Activated gamma-delta T cell treated with anti-CD3 and anti-CD28 coated beads, Interleukin-2, amount 50 U/mL, for 16 hours (primary cell): ENCODE data around the gene NR6A1.

Experiments
- DNase-seq: peaks from one replicate; pipeline ENCODE4 v3.0.0-alpha.2; 2020; ENCODE audit warnings: low read depth

NR6A1 gene

GRCh38 chr9:124771021-124771866 lies at the start of gene NR6A1:
TSS of gene NR6A1 (minus strand) at chr9:124771311.
- peak; percentile 87 for DNase-seq

GRCh38 chr9:124818431-124819281 lies 47.5 kb upstream of the NR6A1 start:
- no peak for DNase-seq

GRCh38 chr9:124815601-124816000 lies 44.5 kb upstream of the NR6A1 start:
- DNase-seq, result no peak

GRCh38 chr9:124814164-124814535 lies 43.0 kb upstream of the NR6A1 start:
- DNase-seq, result no peak

- no peak for DNase-seq
Measured at GRCh38 chr9:124813501-124814163, 42.5 kb upstream of the NR6A1 start.

DNA sequence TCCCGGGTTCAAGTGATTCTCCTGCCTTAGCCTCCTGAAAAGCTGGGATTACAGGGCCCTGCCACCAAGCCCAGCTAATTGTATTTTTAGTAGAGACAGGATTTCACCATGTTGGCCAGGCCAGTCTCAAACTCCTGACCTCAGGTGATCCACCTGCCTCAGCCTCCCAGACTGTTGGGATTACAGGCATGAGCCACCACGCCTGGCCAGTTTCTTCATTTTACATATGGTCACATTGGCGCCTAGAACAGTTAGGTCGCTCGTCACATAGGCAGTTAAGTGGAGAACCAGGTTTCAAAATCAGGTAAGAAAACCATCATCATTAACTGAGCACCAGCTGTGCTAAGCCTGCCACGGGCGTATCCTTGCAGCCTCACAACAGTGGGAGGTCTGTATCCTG lies 41.9 kb upstream of the NR6A1 start:
- DNase-seq, result no peak

GRCh38 chr9:124812441-124812876 lies 41.3 kb upstream of the NR6A1 start:
- no peak for DNase-seq

GRCh38 chr9:124810663-124811355 lies 39.7 kb upstream of the NR6A1 start:
- DNase-seq, result no peak

DNA sequence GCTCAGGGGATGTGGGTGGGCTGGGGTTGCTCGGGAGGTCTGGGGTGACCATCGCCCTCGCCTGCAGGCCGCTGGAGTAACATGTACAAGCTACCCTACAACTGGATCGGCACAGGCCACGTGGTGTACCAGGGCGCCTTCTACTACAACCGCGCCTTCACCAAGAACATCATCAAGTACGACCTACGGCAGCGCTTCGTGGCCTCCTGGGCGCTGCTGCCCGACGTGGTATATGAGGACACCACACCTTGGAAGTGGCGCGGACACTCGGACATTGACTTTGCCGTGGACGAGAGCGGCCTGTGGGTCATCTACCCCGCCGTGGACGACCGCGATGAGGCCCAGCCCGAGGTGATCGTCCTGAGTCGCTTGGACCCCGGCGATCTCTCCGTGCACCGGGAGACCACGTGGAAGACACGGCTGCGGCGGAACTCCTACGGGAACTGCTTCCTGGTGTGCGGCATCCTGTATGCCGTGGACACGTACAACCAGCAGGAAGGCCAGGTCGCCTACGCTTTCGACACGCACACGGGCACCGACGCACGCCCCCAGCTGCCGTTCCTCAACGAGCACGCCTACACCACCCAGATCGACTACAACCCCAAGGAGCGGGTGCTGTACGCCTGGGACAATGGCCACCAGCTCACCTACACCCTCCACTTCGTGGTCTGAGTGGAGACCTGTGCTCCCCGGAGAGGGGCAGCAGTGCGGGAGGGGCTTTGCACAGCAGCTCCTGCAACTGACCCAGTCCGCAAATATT lies 38.8 kb upstream of the NR6A1 start:
- no peak for DNase-seq

DNA sequence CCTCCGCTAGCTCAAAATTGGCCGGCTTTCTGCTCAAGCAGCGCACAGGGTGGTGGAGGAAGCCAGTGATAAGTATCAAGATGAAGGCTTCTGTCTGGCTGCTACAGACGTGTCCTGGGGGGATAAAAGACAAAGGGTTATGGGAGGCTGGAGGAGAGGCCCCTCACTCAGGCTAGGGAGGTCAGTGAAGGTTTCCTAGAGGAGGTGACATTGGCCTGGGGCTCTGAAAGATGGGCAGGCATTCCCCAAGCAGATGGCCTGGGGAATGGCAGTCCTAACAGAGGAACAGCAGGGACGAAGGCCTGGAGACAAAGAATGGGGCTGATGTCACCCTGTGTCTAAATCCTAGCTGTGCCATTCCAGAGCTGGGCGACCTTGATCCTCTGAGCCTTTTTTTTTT lies 38.1 kb upstream of the NR6A1 start:
- no peak for DNase-seq

GRCh38 chr9:124808246-124808956 lies 37.3 kb upstream of the NR6A1 start:
- no peak for DNase-seq

- DNase-seq, result no peak
Measured at GRCh38 chr9:124805186-124805585, 34.1 kb upstream of the NR6A1 start.

DNA sequence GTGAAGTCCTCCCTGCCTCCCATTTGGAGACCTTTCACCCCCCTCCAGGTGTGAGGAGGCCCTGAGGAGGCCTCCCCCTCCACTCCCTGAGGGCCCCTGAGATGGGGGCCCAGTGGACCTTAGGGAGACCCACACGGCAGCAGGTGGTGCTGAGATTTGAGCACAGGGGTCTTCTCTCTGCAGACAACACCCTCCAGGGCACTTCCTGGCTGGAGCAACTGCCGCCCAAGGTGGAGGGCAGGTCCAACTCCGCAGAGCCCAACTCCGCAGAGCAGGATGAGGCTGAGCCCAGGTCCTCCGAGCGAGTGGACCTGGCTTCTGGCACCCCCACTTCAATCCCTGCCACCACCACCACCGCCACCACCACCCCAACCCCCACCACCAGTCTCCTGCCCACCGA lies 32.8 kb upstream of the NR6A1 start:
- no peak for DNase-seq

GRCh38 chr9:124802426-124802825 lies 31.3 kb upstream of the NR6A1 start:
- DNase-seq, result no peak

DNA sequence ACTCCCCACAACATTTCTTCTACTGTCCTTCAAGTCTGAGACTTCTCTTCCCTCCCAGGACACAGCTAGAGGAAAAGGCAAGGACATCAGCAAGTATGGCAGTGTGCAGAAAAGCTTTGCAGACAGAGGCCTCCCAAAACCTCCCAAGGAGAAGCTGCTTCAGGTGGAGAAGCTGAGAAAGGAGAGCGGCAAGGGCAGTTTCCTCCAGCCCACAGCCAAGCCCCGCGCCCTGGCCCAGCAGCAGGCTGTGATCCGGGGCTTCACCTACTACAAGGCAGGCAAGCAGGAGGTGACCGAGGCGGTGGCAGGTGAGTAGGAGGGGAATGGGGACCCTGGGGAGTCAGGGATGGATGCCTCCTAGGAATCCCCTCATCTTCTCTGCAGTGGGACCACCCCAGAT lies 30.2 kb upstream of the NR6A1 start:
- no peak for DNase-seq

GRCh38 chr9:124800306-124801259 lies 29.5 kb upstream of the NR6A1 start:
- no peak for DNase-seq

- DNase-seq, result no peak
Measured at GRCh38 chr9:124799274-124800006, 28.3 kb upstream of the NR6A1 start.

DNA sequence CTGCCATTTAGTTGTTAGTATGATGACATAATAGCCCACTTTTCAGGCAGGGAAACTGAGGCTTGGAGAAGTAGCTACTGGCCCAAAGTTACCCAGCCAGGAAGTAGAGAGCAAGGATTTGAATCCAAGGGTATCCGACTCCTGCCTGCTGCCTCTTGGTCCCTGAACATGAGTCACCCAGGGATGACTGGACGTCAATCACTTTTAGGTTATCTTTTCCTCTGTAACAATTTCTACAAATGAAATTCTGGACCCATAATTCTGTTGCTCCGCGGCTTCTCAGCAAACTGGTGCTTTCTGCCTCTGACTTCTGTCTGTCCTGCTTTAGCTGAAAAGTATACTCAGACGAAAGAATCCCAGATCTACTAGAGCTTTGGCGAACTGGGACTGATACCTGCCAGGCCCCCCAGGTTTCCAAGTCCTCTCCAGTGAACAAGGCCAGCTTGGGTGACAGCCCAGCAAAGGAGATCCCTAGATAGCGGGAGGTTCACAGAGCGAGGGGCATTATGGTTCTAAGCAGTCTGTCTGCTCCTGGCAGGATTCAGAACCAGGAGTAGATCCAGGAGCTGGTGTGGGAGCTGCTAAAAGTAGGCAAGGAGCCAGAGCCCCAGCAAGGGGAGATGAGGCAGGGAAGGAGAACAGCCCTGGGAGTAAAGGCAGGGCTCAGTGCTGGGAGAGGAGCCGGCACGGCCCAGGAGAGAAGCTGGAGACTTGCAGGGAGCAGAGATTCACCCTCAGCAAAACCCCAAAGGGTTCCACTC lies 26.4 kb upstream of the NR6A1 start:
- DNase-seq, result no peak
